Activated gamma-delta T cell (primary cell): Measurements from ENCODE around the gene ROCK2.
"Not testable (repeated sequence)": the region's sequence is repeated elsewhere in the genome, so short reads cannot be mapped to it uniquely, and the experiment has no call there.

ENCODE experiments used
- DNase-seq: peaks from one replicate; lab custom pipeline; 2025; lab: John Stamatoyannopoulos, UW

ROCK2 gene

GRCh38 chr2:11267931-11268330 lies 76.5 kb downstream of the ROCK2 start:
- DNase-seq: no peak

GRCh38 chr2:11264818-11265217 lies 79.6 kb downstream of the ROCK2 start:
- no peak for DNase-seq

- no peak for DNase-seq
Measured at GRCh38 chr2:11264007-11264406, 80.4 kb downstream of the ROCK2 start.

GRCh38 chr2:11263177-11263576 lies 81.3 kb downstream of the ROCK2 start:
- no peak for DNase-seq

- DNase-seq: not testable (repeated sequence)
Measured at GRCh38 chr2:11262438-11262837, 82.0 kb downstream of the ROCK2 start.

- DNase-seq: not testable (repeated sequence)
Measured at GRCh38 chr2:11261564-11261963, 82.9 kb downstream of the ROCK2 start.

- no peak for DNase-seq
Measured at GRCh38 chr2:11260979-11261378, 83.5 kb downstream of the ROCK2 start.

- DNase-seq: no peak
Measured at GRCh38 chr2:11257964-11258363, 86.5 kb downstream of the ROCK2 start.

- DNase-seq: no peak
Measured at GRCh38 chr2:11257078-11257477, 87.4 kb downstream of the ROCK2 start.

- DNase-seq: no peak
Measured at GRCh38 chr2:11256166-11256565, 88.3 kb downstream of the ROCK2 start.

GRCh38 chr2:11254100-11254536 lies 90.3 kb downstream of the ROCK2 start:
- no peak for DNase-seq

GRCh38 chr2:11252458-11252857 lies 92.0 kb downstream of the ROCK2 start:
- DNase-seq: not testable (repeated sequence)

- DNase-seq: no peak
Measured at GRCh38 chr2:11250400-11251196, 93.8 kb downstream of the ROCK2 start.

GRCh38 chr2:11245322-11245721 lies 99.1 kb downstream of the ROCK2 start:
- no peak for DNase-seq

GRCh38 chr2:11244091-11244826 lies 100.2 kb downstream of the ROCK2 start:
- no peak for DNase-seq

- DNase-seq: no peak
Measured at GRCh38 chr2:11243512-11243911, 100.9 kb downstream of the ROCK2 start.

- no peak for DNase-seq
Measured at GRCh38 chr2:11242542-11243174, 101.8 kb downstream of the ROCK2 start.

GRCh38 chr2:11241412-11242203 lies 102.8 kb downstream of the ROCK2 start:
- no peak for DNase-seq

GRCh38 chr2:11239666-11240462 lies 104.6 kb downstream of the ROCK2 start:
- no peak for DNase-seq

GRCh38 chr2:11239147-11239546 lies 105.3 kb downstream of the ROCK2 start:
- no peak for DNase-seq

GRCh38 chr2:11237122-11237521 lies 107.3 kb downstream of the ROCK2 start:
- no peak for DNase-seq
